Endothelial cell of umbilical vein (primary cell): ENCODE results near the gene P2RX2. TPM values are rescaled to one million over a fixed set of nuclear protein-coding genes. Genes with fewer than 3 reads are reported as not detected.

Source experiments
- BruUV-seq: library from RNA; stranded (reverse); fragments of 400-500 nt; replicated peaks from 2 replicates; lab custom pipeline; 2021; lab: Mats Ljungman, UMichigan
- CTCF ChIA-PET: fragments of 300-600, 350-600 bp; sonication (Branson Sonifier 250); formaldehyde crosslinking; loops from one replicate; lab custom pipeline; 2021; ENCODE audit warnings: antibody characterized with exemption, inconsistent platforms; lab: Charles Lee
- POLR2A ChIA-PET: fragments of 300-600, 350-600 bp; sonication (Branson Sonifier 250); formaldehyde crosslinking; loops from one replicate; lab custom pipeline; 2021; ENCODE audit warnings: antibody characterized with exemption, inconsistent platforms; lab: Charles Lee
- DNase-seq: peaks from one replicate; pipeline ENCODE4 v3.0.0-alpha.2; 2011; ENCODE audit warnings: low read depth, low spot score
- FAIRE-seq: peaks from 2 replicates; lab custom pipeline; 2011; peaks lifted over from hg19 to GRCh38; lab: Jason Lieb, UNC
- H2AFZ ChIP-seq: 2 replicates; pipeline ENCODE4 v1.6.0; 2012; ENCODE audit warnings: low read depth, low read length, control low read depth, inconsistent platforms
- H3K27ac ChIP-seq: 2 replicates; pipeline ENCODE4 v1.5.1; 2011; ENCODE audit warnings: low read depth, mild to moderate bottlenecking, control low read depth, low read length, moderate library complexity; ENCODE audit not compliant: insufficient read depth
- H3K27me3 ChIP-seq, 2 experiments: 2 replicates each; pipeline versions ENCODE4 v1.6.0 to v1.6.1; 2011; ENCODE audit warnings: low read length in 2 of 2, mixed read lengths in 1 of 2; ENCODE audit not compliant: control insufficient read depth in 2 of 2, insufficient read depth in 2 of 2
- H3K36me3 ChIP-seq, 2 experiments: 2 replicates in 1 of 2; 3 replicates in 1 of 2; pipeline ENCODE4 v1.5.1; 2011; ENCODE audit warnings: low read length in 2 of 2, mild to moderate bottlenecking in 1 of 2, moderate library complexity in 1 of 2; ENCODE audit not compliant: control insufficient read depth in 2 of 2, insufficient read depth in 2 of 2; ENCODE audit errors: extremely low read depth in 1 of 2
- H3K4me1 ChIP-seq: 3 replicates; pipeline ENCODE4 v1.5.1; 2011; ENCODE audit warnings: mild to moderate bottlenecking, low read length; ENCODE audit not compliant: control insufficient read depth, insufficient read depth; ENCODE audit errors: extremely low read depth
- H3K4me2 ChIP-seq: 2 replicates; pipeline ENCODE4 v1.6.1; 2011; ENCODE audit warnings: low read length, control low read depth, mixed read lengths; ENCODE audit not compliant: insufficient read depth
- H3K4me3 ChIP-seq, 3 experiments: fragments of 200-600 bp in 1 of 3; sonication (generic), shearing (Covaris generic) in 1 of 3; replicated peaks in 1 of 3; 2 replicates each; pipeline ENCODE4 v1.5.1; 2011 to 2016; ENCODE audit warnings: control low read depth in 3 of 3, low read length in 3 of 3, mild to moderate bottlenecking in 2 of 3, inconsistent platforms in 1 of 3, low read depth in 1 of 3, moderate library complexity in 1 of 3; ENCODE audit not compliant: insufficient read depth in 1 of 3
- H3K79me2 ChIP-seq: 2 replicates; pipeline ENCODE4 v1.6.0; 2012; ENCODE audit warnings: low read length, inconsistent platforms; ENCODE audit not compliant: control insufficient read depth, insufficient read depth
- H3K9ac ChIP-seq: replicated peaks from 2 replicates; pipeline ENCODE3; 2011; ENCODE audit warnings: low read length, control low read depth; ENCODE audit not compliant: insufficient read depth; ENCODE audit errors: extremely low read depth
- H3K9me1 ChIP-seq: replicated peaks from 3 replicates; pipeline ENCODE4 v1.6.0; 2011; ENCODE audit warnings: mild to moderate bottlenecking, low read length; ENCODE audit not compliant: control insufficient read depth, insufficient read depth; ENCODE audit errors: extremely low read depth
- H3K9me3 ChIP-seq: replicated peaks from 2 replicates; pipeline ENCODE4 v1.5.1; 2012; ENCODE audit warnings: low read length, inconsistent platforms; ENCODE audit not compliant: control insufficient read depth, insufficient read depth
- H4K20me1 ChIP-seq: replicated peaks from 2 replicates; pipeline ENCODE3; 2011; ENCODE audit warnings: mild to moderate bottlenecking, low read length; ENCODE audit not compliant: control insufficient read depth, insufficient read depth; ENCODE audit errors: extremely low read depth
- EZH2 ChIP-seq: IDR thresholded peaks from 2 replicates; pipeline ENCODE4 v1.6.1; 2012; ENCODE audit warnings: borderline replicate concordance, low read depth, mild to moderate bottlenecking, moderate library complexity, low read length, inconsistent platforms; ENCODE audit not compliant: severe bottlenecking
- FOS ChIP-seq: IDR thresholded peaks from 2 replicates; pipeline ENCODE4 v1.6.1; 2011; ENCODE audit warnings: mild to moderate bottlenecking, low read length, moderate library complexity, borderline replicate concordance; ENCODE audit not compliant: insufficient read depth
- GATA2 ChIP-seq: IDR thresholded peaks from 2 replicates; pipeline ENCODE4 v1.7.0; 2011; ENCODE audit warnings: low read depth, mild to moderate bottlenecking, moderate library complexity, mixed read lengths, low read length; ENCODE audit not compliant: insufficient read length, insufficient read depth
- JUN ChIP-seq: IDR thresholded peaks from 2 replicates; pipeline ENCODE4 v1.6.1; 2011; ENCODE audit warnings: borderline replicate concordance, low read depth; ENCODE audit not compliant: insufficient read length, insufficient read depth
- MYC ChIP-seq: IDR thresholded peaks from one replicate; pipeline ENCODE4 v1.6.1; 2011; ENCODE audit warnings: mild to moderate bottlenecking, low read depth, low read length
- POLR2A ChIP-seq: IDR thresholded peaks from 2 replicates; pipeline ENCODE4 v1.6.1; 2012; ENCODE audit warnings: low read depth, mild to moderate bottlenecking, control low read depth, low read length
- POLR2AphosphoS5 ChIP-seq: IDR thresholded peaks from 2 replicates; pipeline ENCODE4 v1.6.1; 2012; ENCODE audit warnings: low read depth, mild to moderate bottlenecking, control low read depth, low read length, moderate library complexity; ENCODE audit not compliant: insufficient read depth
- dilution Hi-C: fragments of 300-500 bp; cut with MboI; formaldehyde crosslinking; loops from one replicate; pipeline ENCODE4 v1.15.0; 2019; ENCODE audit warnings: low sequenced_read_pairs; ENCODE audit not compliant: extremely low pct_ligation_motif_present
- intact Hi-C: fragments of 100-400 bp; cut with micrococcal nuclease; formaldehyde crosslinking; loops from one replicate; pipeline ENCODE4 v1.10.0; 2022
- polyA plus RNA-seq, 4 experiments: library from polyadenylated mRNA; depleted of rRNA in 3 of 4; stranded (reverse) in 3 of 4; unstranded in 1 of 4; fragments of >200 nt; gene quantifications; 2 replicates each; pipeline versions ENCODE4 v1.2.1 to v1.2.3, GENCODE V29; 2011 to 2012; ENCODE audit warnings: missing spikeins in 1 of 4
- total RNA-seq: library from RNA; stranded (reverse); gene quantifications from 2 replicates; pipeline ENCODE4 v1.2.3, GENCODE V29; 2021
- TF ChIP-seq, protein P1 (sequence below): IDR thresholded peaks from 2 replicates; pipeline ENCODE4 v1.6.1; 2011; ENCODE audit not compliant: insufficient read depth, insufficient read length
- TF ChIP-seq, protein P2 (sequence below), 2 donors: IDR thresholded peaks; 1 replicate in 1 of 2; 2 replicates in 1 of 2; pipeline ENCODE4 v1.5.1; 2011; ENCODE audit warnings: low read length in 2 of 2, mild to moderate bottlenecking in 2 of 2, moderate library complexity in 2 of 2, control low read depth in 1 of 2, inconsistent platforms in 1 of 2, low read depth in 1 of 2; ENCODE audit not compliant: insufficient read depth in 1 of 2; ENCODE audit errors: extremely low read depth in 1 of 2

P2RX2 gene
- total and polyA plus RNA-seq, 2 donors (not counting 3 experiments of a cell fraction or from before 2014, with no cell fraction given) = not detected

DNA sequence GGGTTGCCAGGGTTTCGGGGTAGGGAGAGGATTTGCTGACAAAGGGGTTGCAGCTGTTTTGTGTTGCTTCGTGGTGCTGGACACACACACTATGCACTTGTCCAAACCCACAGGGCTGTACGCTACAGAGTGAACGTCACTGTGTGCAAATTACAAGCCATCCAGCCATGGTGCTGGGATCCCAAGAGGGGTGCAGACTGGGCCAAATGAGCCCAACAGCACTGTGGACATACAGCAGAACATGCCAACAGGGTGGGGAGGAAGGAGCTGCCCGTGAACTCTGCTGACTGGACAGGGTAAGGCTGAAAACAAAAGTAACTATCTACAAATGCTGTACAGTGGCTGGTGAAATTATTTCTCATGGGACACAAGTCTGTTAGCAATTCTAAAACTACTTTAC lies 43.4 kb downstream of the P2RX2 start:
- Histone ChIP-seq H3K27ac (no peak overlapping the region), H3K36me3 (peaks cover 6 to 30% of the 10 kb centered on the region in 2 experiments), H3K4me3 (no peak overlapping the region), H4K20me1 (no peaks in the 10 kb centered on the region), H3K27me3 (no peaks in the 10 kb centered on the region), H3K4me2 (no peak overlapping the region), H3K9me3 (no peaks in the 10 kb centered on the region), H3K9ac (no peak overlapping the region), H2AFZ (no peak overlapping the region), H3K9me1 (no peaks in the 10 kb centered on the region), H3K4me1 (no peaks in the 10 kb centered on the region), H3K79me2 (no peaks in the 10 kb centered on the region)
- intact Hi-C loops (no loop called here), dilution Hi-C loops (no loop called here)
- ChIA-PET CTCF (interaction anchor here (1.2 kb wide), 1 partner anchor 23 kb away, joined by 3 read pairs; no protein-coding TSS in a partner anchor), POLR2A (no interaction called here)
- TF ChIP-seq, protein P1, sequence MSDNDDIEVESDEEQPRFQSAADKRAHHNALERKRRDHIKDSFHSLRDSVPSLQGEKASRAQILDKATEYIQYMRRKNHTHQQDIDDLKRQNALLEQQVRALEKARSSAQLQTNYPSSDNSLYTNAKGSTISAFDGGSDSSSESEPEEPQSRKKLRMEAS = no peak
- TF ChIP-seq GATA2 = no peak
- no peak for TF ChIP-seq MYC
- TF ChIP-seq, protein P2, sequence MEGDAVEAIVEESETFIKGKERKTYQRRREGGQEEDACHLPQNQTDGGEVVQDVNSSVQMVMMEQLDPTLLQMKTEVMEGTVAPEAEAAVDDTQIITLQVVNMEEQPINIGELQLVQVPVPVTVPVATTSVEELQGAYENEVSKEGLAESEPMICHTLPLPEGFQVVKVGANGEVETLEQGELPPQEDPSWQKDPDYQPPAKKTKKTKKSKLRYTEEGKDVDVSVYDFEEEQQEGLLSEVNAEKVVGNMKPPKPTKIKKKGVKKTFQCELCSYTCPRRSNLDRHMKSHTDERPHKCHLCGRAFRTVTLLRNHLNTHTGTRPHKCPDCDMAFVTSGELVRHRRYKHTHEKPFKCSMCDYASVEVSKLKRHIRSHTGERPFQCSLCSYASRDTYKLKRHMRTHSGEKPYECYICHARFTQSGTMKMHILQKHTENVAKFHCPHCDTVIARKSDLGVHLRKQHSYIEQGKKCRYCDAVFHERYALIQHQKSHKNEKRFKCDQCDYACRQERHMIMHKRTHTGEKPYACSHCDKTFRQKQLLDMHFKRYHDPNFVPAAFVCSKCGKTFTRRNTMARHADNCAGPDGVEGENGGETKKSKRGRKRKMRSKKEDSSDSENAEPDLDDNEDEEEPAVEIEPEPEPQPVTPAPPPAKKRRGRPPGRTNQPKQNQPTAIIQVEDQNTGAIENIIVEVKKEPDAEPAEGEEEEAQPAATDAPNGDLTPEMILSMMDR (IDR thresholded peaks at IDR 0.05; ENCODE audit: extremely low read depth in 1 of 2, insufficient read depth in 1 of 2, low read depth in 1 of 2, low read length in 2 of 2) = no peak
- TF ChIP-seq POLR2AphosphoS5 = no peak
- no peak for TF ChIP-seq JUN
- no peak for TF ChIP-seq POLR2A
- TF ChIP-seq FOS = no peak
- no peak for TF ChIP-seq EZH2
- FAIRE-seq = no peak
- DNase-seq = no peak
- no TSS peak for BruUV-seq
